ENCODE results near the gene ANKRD12.
"Not testable (repeated sequence)": the region's sequence is repeated elsewhere in the genome, so short reads cannot be mapped to it uniquely, and the experiment has no call there.

Gene ANKRD12

DNA sequence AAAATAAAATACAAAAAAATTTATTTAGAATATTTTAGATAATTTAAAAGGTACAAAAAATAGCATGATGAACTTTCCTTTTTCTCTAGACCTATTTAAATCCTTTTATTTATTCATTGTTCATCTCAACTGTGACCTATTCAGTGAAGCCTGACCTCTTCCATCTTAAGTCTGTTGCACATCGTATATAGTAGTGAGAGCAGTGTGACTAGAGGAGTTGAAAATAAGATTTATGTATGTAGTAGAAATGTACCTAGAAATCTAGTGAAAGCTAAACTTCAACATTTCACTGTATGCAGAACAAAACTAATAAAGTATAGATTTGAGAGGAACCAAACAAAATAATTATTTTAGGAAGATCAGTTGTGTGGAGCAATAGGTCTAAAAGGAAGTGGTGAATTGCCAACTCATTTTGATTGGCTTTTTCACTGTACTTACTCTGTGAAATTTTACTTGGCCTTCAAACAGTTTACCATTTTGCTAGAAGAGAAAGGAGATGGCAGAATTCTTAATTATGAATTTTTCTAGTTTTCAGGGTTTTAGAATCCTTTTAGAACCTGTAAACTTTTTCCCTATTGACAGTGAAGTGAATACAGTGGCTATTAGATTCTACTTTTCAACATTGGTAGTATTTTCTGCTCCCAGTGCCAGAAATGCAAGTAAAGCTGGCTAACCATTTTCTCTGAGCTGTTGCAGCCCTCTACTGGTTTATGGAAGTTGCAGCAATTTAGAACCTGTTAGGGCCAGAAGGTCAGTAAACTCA, 11.0 kb downstream of the ANKRD12 start:
- DNase-seq = peak; percentile 78

GRCh38 chr18:9148203-9148552, 11.6 kb downstream of the ANKRD12 start:
- no peak for DNase-seq

DNA sequence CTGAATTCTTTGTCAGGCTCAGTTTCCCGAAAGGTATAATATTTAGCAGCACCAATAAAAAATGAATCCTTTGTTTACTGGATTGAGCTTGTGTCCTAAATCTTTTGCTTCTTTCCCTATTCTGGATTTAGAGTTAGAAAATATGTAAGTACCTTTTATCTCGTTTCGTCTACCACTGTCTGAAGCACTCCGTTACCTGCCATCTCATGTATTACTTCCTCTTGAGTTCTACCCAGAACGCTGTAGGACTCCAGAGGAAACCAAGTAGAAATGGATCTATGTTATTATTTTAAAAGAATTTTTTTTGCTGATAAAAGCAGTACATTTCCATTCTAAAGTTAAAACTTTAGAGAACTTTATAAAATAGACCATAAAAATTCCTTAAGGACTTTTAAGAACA, 13.5 kb downstream of the ANKRD12 start:
- DNase-seq = no peak

DNA sequence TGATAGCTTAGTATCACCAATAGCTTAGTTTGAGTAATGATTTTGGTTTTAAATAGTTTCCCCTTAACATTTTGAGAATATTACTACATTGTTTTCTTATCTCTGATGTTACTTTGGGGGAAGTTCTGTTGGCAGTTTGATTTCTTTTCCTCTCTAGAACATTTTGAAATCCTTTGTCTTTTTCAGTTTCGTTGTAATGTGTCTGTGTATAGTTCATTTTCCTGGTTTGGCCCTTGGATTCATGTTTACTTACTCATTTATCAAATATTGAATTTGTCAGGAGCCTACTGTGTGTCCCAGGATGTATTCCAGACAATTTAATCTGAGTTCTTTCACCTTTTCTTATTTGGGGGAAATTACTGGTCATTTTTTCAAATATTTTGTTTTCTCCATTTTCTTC, 16.7 kb downstream of the ANKRD12 start:
- DNase-seq = peak; percentile 70

DNA sequence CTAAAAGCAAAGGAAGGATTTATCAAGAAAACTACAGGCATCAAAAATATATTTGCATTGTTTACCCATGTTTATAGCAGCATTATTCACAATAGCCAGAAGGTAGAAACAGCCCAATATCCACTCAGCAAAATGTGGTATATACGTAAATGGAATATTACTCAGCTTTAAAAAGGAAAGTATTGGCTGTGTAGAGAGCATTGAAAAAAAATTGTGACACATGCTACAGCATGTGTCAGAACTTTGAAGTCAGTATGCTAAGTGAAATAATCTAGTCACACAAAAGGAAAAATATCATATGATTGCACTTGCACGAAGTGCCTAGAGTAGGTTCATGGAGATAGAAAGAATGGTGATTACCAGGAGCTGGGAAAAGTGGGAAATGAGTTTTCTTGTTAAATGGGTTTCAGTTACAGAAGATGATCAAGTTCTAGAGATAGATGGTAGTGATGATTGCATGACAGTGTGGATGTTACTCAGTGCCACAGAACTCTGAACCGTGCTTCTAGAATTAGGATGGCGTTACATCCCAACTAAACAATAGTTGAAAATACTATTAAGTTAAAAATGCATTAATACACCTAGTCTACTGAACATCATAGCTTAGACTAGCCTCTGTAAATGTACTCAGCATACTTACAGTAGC, 20.1 kb downstream of the ANKRD12 start:
- DNase-seq = peak; percentile 42

GRCh38 chr18:9157806-9158205, 21.2 kb downstream of the ANKRD12 start:
- no peak for DNase-seq

DNA sequence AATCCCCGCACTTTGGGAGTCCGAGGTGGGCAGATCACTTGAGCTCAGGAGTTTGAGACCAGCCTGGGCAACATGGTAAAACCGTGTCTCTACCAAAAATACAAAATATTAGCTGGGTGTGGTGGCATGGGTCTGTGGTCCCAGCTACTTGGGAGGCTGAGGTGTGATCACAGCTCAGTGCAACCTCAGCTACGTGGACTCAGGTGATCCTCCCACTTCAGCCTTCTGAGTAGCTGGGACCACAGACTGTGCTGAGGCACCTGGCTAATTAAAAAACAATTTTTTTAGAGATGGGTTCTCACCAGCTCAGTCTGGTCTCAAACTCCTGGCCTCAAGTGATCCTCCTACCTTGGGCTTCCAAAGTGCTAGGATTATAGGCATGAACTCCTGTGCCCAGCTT, 23.4 kb downstream of the ANKRD12 start:
- no peak for DNase-seq

GRCh38 chr18:9162663-9163062, 26.1 kb downstream of the ANKRD12 start:
- DNase-seq = not testable (repeated sequence)

GRCh38 chr18:9164149-9164548, 27.6 kb downstream of the ANKRD12 start:
- not testable (repeated sequence) for DNase-seq

DNA sequence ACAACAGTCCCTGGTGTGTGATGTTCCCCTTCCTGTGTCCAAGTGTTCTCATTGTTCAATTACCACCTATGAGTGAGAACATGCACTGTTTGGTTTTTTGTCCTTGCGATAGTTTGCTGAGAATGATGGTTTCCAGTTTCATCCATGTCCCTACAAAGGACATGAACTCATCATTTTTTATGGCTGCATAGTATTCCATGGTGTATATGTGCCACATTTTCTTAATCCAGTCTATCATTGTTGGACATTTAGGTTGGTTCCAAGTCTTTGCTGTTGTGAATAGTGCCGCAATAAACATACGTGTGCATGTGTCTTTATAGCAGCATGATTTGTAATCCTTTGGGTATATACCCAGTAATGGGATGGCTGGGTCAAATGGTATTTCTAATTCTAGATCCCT, 29.3 kb downstream of the ANKRD12 start:
- not testable (repeated sequence) for DNase-seq

DNA sequence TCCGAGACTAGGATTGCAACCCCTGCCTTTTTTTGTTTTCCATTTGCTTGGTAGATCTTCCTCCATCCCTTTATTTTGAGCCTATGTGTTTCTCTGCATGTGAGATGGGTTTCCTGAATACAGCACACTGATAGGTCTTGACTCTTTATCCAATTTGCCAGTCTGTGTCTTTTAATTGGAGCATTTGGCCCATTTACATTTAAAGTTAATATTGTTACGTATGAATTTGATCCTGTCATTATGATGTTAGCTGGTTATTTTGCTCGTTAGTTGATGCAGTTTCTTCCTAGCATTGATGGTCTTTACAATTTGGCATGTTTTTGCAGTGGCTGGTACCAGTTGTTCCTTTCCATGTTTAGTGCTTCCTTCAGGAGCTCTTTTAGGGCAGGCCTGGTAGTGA, 32.9 kb downstream of the ANKRD12 start:
- not testable (repeated sequence) for DNase-seq

GRCh38 chr18:9171919-9172318, 35.3 kb downstream of the ANKRD12 start:
- DNase-seq = not testable (repeated sequence)

GRCh38 chr18:9172506-9173127, 36.0 kb downstream of the ANKRD12 start:
- no peak for DNase-seq

DNA sequence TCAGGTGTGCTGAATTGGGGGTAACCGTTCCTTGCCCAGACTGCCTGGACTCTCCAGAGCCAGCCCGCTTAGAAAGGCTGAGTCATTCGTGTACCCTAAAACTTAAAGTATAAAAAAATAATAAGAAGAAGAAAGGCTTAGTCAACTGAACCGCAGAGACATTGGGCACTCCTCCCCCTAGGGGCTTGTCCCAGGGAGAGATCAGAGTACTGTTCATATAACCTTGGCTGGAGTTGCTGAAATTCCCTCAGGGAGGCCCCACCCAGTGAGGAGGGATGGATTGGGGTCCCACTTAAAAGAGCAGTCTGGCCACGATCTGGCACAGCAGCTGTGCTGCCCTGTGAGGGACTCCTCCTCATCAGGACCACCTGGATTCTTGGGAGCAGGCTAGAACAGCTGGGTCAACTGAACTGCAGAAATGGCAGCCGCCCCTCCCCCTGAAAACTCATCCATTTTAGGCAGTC, 37.2 kb downstream of the ANKRD12 start:
- DNase-seq = no peak

DNA sequence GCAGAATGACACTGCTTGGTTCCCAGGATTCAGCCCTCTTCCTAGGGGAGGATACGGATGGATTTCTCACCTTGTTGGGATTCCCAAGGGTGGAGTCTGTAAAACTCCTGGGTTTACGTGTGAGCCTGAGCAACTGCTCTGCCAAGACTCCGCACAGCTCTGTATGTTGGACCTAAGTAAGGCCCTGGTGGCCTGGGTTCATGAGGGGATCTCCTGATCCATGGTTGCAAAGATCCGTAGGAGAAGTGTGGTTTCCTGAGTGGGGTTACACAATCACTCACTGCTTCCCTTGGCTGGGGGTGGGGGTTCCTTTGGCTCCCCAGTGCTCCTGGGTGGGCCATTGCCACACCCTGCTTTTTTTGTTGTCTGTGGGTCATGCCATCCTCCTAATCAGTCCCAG, 37.7 kb downstream of the ANKRD12 start:
- peak; percentile 68 for DNase-seq

GRCh38 chr18:9175115-9175514, 38.5 kb downstream of the ANKRD12 start:
- no peak for DNase-seq

DNA sequence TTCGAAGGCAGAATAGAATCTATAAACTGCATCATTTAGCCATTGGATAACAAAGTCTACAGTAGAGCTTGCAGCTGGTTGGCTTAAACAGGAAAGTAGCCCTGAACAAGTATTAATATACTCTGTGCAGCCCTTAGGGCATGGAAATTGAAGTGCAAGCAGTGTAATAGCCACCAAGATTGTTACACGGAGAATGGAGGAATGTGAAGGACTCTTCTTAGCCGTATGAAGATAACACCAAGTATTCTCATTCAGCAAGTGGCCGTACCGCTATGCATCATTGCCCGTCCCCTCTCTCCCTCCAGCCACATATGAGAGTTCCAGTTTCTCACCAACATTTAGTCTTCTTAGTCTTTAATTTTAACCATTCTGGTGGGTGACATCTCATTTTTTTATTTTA, 40.5 kb downstream of the ANKRD12 start:
- DNase-seq = no peak

DNA sequence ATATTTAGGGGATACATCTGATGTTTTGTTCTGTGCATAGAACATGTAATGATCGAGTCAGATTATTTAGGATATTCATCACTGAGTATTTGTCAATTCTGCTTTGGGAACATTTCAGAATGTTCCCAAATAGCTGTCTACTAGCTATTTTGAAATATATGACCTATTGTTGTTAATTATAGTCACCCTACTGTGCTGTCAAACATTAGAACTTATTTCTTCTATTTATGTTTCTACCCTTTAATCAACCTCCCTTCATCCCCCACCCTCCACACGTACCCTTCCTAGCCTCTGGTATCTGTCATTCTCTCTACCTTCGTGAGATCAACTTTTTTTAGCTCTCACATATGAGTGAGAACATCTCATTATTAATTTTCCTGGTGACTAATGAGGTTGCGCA, 40.9 kb downstream of the ANKRD12 start:
- no peak for DNase-seq

GRCh38 chr18:9178557-9178956, 42.0 kb downstream of the ANKRD12 start:
- DNase-seq = no peak

- DNase-seq = no peak
Measured at GRCh38 chr18:9181275-9181674, 44.7 kb downstream of the ANKRD12 start.

GRCh38 chr18:9182852-9183399, 46.3 kb downstream of the ANKRD12 start:
- DNase-seq = no peak

DNA sequence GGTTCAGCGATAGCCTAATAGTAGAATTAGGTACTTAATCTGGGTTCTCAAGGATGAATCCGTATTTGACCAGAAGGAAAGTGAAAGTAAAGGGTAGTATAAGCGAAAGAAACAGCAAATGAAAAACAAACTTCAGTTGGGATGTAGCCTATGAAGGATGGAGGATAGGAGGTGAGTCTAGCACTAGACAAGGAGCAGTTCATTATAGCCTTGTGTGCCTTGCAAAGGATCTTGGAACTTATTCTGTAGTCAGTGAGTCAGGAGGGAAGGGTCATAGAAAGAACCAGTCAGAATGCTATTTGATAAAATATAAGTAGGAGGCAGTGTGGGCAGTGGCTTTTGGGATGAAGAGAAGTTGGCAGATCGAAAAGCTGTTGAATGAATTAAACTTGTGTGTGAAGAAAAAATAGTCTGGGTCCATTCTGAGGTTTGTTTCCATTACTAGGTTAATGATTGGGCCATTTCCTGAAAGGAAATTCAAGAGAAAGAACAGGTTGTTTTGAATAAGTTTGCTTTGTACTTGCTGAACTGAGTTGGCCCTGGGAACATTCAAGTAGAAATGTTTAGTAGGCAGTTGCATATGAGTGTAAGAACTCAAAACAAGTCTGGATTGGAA, 48.5 kb downstream of the ANKRD12 start:
- DNase-seq = peak; percentile 22

All from inflammatory macrophage treated with lipopolysaccharide for 4 hours (primary cell).